NCI-H146 (cell line): ENCODE measurements around the gene PLEKHA7.
A peak's percentile ranks its signal among the peaks of the same experiment; 100 is the strongest.
"Not testable (repeated sequence)": the region's sequence is repeated elsewhere in the genome, so short reads cannot be mapped to it uniquely, and the experiment has no call there.

Source experiments
- DNase-seq: peaks from one replicate; lab custom pipeline; 2025; lab: John Stamatoyannopoulos, UW

The PLEKHA7 gene

GRCh38 chr11:17010851-17011420 is 3.3 kb downstream of the PLEKHA7 start:
- no peak for DNase-seq

GRCh38 chr11:17008099-17008498 is 6.1 kb downstream of the PLEKHA7 start:
- no peak for DNase-seq

DNA sequence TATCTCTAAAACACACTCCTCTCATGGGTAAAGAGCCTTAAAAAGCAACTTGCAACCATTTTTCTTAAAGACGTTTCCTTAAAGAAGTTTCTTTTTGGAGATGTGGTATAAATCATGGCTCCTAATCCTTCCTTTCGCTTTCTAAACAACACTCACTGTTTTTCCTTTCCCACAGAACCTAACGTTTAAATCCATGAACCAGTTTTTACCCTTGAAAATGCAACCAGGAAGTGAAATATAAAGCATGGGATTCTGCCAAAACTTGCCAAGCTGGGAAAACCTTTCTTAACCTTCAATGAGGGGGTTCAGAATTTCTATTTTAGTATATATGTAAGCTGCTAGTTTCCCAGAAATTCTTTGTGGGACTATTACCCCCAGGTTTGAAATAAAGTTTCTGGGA is 8.6 kb downstream of the PLEKHA7 start:
- DNase-seq = no peak

GRCh38 chr11:17004486-17005148 is 9.6 kb downstream of the PLEKHA7 start:
- no peak for DNase-seq

DNA sequence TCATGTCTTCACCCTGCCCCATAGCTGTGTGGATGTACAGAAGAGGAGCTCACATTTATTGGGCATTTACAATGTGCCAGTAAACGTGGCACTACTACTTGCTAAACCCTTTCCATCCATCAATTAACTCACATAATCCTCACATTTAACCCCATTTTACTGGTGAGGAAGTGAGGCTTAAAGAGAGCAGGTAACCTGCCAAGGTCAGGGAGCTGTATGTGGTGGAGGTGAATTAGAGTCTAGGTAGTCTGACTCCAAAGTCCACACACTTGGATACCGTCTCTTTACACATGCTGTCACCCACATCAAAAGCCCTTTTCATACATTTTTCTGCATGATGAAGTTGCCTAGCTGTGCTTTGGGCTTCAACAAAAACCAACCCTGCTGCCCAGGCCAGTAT is 10.8 kb downstream of the PLEKHA7 start:
- DNase-seq = no peak

GRCh38 chr11:17002543-17002942 is 11.7 kb downstream of the PLEKHA7 start:
- no peak for DNase-seq

DNA sequence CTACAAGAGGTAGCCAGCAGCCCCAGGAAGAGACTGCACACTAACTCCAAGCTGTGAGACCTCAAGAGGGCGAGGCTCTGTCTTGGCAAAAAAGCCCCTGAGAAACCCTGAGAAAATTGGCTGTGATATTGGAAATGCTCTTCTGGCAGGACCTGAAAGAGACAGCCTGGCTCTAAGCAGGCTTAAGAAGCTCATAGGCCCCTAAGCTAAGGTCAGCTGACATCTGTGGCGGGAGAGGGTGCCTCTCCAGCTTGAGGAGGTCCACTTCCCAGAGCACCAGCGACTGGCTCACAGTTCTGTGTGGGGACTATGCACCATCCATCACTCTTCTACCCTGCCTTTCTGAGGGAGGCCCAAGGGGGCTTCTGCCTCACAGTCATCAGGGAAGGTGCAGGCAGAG is 12.4 kb downstream of the PLEKHA7 start:
- no peak for DNase-seq

DNA sequence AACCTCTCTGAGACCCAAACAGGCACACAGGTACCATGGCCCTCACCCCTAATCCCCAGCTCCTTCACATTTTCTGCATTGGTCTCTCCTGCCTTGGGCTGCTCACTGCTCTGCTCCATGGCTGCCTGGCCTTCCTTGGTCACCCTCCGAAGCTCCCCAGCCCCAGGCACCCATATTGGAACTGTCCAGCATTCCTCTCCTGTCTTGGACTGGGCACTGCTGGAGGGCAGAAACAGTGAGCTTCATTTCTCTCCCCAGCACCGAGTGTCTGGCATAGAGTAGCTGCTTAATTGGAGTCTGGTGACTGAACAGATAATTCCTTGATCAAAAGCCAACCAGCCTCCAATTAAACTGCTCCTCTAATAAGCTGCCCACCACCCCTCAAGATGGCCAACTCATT is 13.2 kb downstream of the PLEKHA7 start:
- DNase-seq = no peak

DNA sequence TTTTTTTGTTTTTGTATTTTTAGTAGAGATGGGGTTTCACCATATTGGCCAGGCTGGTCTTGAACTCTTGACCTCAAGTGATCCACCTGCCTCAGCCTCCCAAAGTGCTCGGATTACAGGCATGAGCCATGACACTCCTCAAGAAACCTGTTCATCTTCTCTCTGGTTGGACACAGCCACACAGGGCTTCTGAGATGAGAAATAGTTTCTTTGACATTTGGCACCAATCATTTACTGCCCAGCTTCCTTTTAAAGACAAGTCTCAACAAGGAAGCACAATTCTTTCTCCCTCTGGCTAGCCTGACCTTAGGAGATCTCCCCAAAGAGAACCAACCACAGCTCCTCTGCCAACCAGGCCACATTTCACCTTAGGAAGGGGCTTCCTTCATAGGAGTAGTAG is 14.0 kb downstream of the PLEKHA7 start:
- not testable (repeated sequence) for DNase-seq

GRCh38 chr11:16999116-16999515 is 15.1 kb downstream of the PLEKHA7 start:
- no peak for DNase-seq

- DNase-seq = no peak
Measured at GRCh38 chr11:16997624-16998023, 16.6 kb downstream of the PLEKHA7 start.

DNA sequence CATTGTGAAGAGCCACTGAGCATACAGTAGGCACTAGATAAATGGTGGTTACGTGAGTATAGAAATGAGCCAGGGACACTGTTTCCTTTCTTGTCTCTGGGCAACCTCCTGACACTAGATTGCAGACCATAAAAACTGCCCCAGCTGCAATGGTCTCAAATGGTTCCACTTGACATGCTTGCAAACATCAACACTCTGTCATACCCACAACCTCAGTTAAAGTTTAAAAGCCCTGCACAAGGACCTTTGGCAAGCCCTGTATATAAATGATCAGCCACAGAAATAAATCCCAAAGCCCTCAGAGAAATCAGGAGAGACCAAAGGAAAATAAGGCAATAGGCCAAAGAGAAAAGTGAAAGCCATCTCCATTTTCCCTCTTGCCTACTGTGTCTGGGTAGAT is 20.7 kb downstream of the PLEKHA7 start:
- no peak for DNase-seq

DNA sequence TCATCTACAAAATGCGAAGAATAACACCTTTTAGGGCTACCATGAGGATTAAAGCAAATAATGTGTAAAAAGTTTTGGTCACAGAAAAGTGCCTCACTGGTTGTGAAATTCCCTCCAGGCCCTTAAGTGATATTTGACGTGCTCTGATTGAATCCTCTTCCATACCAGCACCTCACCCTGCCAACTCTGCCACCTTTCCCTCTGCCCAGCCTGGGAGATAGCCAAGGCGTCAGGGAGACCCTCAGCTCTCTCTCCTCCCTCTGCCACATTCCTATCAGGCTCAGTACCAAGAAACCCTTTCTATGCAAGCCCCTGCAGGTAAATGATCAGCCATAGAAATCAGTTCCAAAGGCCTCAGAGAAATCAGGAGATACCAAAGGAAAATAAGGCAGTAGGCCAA is 21.4 kb downstream of the PLEKHA7 start:
- no peak for DNase-seq

GRCh38 chr11:16989554-16989953 is 24.7 kb downstream of the PLEKHA7 start:
- DNase-seq = peak; percentile 71

GRCh38 chr11:16987205-16987568 is 27.0 kb downstream of the PLEKHA7 start:
- DNase-seq = no peak

DNA sequence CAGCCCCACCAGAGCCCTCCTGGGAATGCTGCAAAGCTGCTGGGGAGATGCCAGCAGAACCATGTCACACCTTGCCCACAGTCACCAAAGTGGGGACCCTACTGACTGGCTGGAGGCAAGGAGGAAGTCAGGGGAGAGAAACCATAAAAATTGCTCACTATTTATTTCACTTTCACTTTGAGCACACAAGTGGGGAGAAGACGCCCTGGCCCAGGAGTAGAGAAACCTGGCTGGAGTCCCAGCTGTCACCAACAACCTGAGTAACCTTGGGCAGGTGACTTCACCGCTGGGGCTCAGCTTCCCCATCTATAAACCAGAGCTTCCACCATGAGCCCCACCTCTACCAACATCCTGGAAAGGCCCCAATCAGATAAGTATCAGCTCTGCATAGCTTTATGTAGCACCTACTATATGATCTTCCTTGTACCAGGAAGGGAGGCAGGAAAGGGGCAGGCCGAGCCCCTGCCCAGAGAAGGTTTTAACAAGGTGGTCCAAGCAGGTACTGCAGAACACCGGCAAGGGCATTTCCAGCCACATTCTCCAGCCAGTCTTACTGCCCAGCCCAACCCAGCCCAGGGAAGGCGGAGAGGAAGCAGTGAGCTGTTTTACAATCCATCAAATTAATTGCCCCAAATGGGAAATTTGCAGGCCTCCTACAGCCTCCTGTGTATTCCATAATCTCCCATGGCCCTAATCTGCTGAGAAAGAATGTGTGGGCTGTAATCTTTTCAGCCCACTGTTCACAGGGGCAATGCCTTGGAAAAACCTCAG is 27.6 kb downstream of the PLEKHA7 start:
- no peak for DNase-seq

DNA sequence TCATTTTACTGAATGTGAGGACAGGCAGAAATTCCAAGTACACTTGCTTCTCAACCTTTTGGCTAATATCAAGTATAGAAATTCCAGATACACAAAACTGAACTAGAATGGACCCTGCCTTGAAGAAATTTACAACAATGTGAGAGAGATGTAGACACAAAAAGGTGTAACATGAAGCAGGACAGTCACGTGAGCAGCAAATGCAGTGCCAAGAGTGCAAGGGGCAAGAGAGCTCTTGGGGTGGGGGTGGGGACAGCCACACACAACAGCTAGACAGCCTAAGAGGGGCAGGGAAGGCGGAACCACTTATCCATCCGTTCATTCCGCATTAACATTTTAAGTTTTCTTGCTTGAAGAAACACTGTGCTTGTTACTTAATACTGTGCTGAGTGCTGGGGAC is 28.9 kb downstream of the PLEKHA7 start:
- DNase-seq = no peak

GRCh38 chr11:16984229-16984628 is 30.0 kb downstream of the PLEKHA7 start:
- no peak for DNase-seq

DNA sequence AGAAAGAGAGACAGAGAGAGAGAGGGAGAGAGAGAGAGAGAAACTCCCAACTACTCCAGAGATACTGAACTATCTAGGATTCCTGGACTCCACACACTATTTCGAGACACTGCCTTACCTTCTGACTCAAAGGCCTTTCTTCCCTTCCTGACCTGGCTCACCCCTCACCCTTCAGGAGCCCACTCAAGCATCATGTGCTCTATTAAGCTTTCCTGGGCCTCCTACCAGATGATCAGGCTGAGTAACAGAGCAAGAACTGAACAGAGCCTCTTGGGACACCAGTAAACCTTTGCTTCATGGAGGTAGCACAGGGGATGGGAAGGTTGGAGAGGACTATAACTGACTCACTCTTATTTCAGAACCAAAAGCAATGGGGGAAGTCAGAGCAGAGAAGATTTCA is 31.4 kb downstream of the PLEKHA7 start:
- no peak for DNase-seq

- DNase-seq = no peak
Measured at GRCh38 chr11:16982256-16982671, 31.9 kb downstream of the PLEKHA7 start.

DNA sequence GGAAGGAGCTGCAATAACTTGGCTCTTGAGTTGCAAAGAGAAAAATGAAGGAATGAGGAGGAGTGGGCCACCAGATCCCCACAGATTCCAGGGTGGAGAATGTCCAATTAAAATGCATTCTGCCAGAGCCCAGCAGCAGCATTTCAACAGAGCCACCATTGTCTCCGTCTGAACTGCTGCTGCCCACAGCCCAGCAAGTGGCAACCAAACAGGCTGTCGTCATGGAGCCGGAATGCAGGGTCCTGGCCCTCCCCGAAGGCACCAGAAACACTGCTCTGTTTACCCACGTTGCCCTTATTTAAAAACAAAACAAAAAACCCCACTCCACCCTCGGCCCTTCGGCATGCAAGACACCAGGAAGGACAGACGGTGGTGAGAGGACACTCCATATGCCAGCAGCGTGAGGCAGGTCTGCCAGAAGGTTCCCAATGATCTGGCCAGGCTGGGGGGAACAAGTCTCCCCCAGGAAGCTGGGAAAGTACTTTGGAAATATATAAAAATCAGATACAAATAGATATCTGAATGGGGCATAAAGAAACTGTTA is 32.5 kb downstream of the PLEKHA7 start:
- peak; percentile 42 for DNase-seq

DNA sequence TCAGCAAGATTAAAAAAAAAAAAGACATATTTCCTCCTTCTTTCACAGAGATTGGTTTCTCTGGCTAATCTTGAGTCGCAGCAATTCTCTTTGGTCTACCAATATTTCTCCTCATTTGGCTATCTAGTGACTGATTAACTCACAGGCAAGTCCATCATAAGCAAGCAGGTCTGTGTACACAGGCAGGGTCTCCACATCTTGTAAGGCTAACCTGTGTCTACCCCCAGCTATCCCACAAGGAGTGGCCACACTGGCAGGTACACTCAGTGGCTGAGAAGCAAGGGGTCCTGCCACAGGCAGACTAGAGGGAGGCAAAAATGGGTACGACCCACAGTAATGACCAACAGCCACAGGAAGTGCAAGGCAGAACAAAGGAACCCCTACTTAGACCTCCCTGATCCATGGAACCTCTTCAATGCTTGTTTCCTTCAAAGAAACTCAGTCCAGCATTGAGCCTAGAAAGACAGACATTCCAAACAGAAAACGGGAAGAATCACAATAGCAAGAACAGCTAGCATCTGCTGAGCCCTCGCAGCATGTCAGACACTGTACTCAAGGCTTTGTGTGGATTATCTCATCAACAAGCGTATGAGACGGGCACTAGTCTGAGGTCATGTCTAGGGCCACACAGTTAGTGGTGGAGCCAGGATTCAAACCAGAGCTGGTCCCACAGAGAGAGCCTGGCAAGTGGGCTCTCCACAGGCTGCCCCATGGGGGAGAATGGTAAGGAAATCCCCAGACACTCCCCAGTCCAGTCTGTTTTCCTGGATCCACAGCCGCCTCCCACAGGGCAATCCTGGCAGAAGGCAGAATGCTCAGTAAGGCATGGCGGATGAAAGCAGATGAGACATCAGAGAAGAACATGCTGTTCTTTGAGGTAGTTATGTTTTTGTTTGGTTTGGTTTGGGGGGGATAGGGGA is 34.3 kb downstream of the PLEKHA7 start:
- DNase-seq = no peak
